HCT116 (cell line): ENCODE data around the gene ARNT2. TPM values are rescaled to one million over a fixed set of nuclear protein-coding genes. Genes with fewer than 3 reads are reported as not detected.

Experiments
- ATAC-seq: fragments of 200-7000 bp; cut with Tn5 transposase; 2 replicates; pipeline ENCODE4 v1.9.1; 2020; ENCODE audit warnings: mild to moderate bottlenecking, moderate library complexity
- BruUV-seq: library from RNA; stranded (reverse); fragments of 400-500 nt; replicated peaks from 2 replicates; lab custom pipeline; 2021; lab: Mats Ljungman, UMichigan
- CTCF ChIA-PET: fragments of 300-600 bp; sonication (Branson Sonifier 250); formaldehyde crosslinking; loops from one replicate; lab custom pipeline; 2021; ENCODE audit warnings: antibody characterized with exemption; lab: Charles Lee
- POLR2A ChIA-PET: fragments of 300-600, 350-600 bp; sonication (Branson Sonifier 250); formaldehyde crosslinking; loops from one replicate; lab custom pipeline; 2021; ENCODE audit warnings: antibody characterized with exemption; lab: Charles Lee
- RAD21 ChIA-PET, 2 experiments: fragments of 300-600 bp; sonication (Branson Sonifier 250); formaldehyde crosslinking; loops; one replicate each; lab custom pipeline; 2023; ENCODE audit warnings: low total read pairs in 2 of 2; ENCODE audit not compliant: uncharacterized antibody in 2 of 2, unreplicated experiment in 2 of 2, low non-redundant PET in 1 of 2; lab: Charles Lee
- DNase-seq: peaks from one replicate; pipeline ENCODE4 v3.0.0-alpha.2; 2010; ENCODE audit warnings: low read depth, low spot score
- H2AFZ ChIP-seq: fragments of 200-600 bp; shearing (Covaris generic), sonication (generic); 2 replicates; pipeline ENCODE4 v1.6.1; 2017; ENCODE audit warnings: low read depth, mixed run types, mixed read lengths, antibody characterized with exemption, low read length; ENCODE audit not compliant: poor library complexity, severe bottlenecking
- H3K27ac ChIP-seq: 2 replicates; pipeline ENCODE4 v1.5.1; 2012; ENCODE audit warnings: low read depth, low read length
- H3K27me3 ChIP-seq: fragments of 200-600 bp; sonication (generic); 2 replicates; pipeline ENCODE4 v1.6.1; 2016; ENCODE audit warnings: mixed run types, low read length, mixed read lengths; ENCODE audit not compliant: insufficient read depth
- H3K36me3 ChIP-seq, 2 experiments: fragments of 200-500 bp in 1 of 2; fragments of 200-600 bp in 1 of 2; sonication (Bioruptor generic) in 1 of 2; sonication (generic) in 1 of 2; 2 replicates each; pipeline versions ENCODE4 v1.5.1 to v1.6.1; 2014 to 2016; ENCODE audit warnings: low read length in 2 of 2, inconsistent platforms in 1 of 2, mixed read lengths in 1 of 2, mixed run types in 1 of 2; ENCODE audit not compliant: insufficient read depth in 2 of 2, control insufficient read depth in 1 of 2
- H3K4me1 ChIP-seq, 2 experiments: fragments of 200-600 bp in 1 of 2; sonication (generic) in 1 of 2; 2 replicates each; pipeline versions ENCODE4 v1.5.1 to v1.6.1; 2012 to 2017; ENCODE audit warnings: low read length in 2 of 2, inconsistent platforms in 1 of 2, mild to moderate bottlenecking in 1 of 2, mixed read lengths in 1 of 2, mixed run types in 1 of 2, moderate library complexity in 1 of 2; ENCODE audit not compliant: insufficient read depth in 2 of 2, control insufficient read depth in 1 of 2
- H3K4me2 ChIP-seq: fragments of 200-600 bp; sonication (generic); 2 replicates; pipeline ENCODE4 v1.6.1; 2017; ENCODE audit warnings: mixed run types, low read length, mixed read lengths
- H3K4me3 ChIP-seq, 2 experiments: fragments of 200-600 bp in 1 of 2; sonication (generic) in 1 of 2; replicated peaks in 1 of 2; 2 replicates each; pipeline ENCODE4 v1.5.1; 2011 to 2016; ENCODE audit warnings: low read length in 2 of 2, control low read depth in 1 of 2, low read depth in 1 of 2, mild to moderate bottlenecking in 1 of 2, mixed read lengths in 1 of 2, mixed run types in 1 of 2
- H3K79me2 ChIP-seq: fragments of 200-600 bp; sonication (generic); 2 replicates; pipeline ENCODE4 v1.6.1; 2017; ENCODE audit warnings: mild to moderate bottlenecking, mixed run types, low read length, moderate library complexity, mixed read lengths; ENCODE audit not compliant: insufficient read depth
- H3K9ac ChIP-seq: fragments of 200-600 bp; sonication (generic); 2 replicates; pipeline ENCODE4 v1.6.1; 2016; ENCODE audit warnings: low read length, mixed read lengths
- H3K9me2 ChIP-seq: fragments of 200-600 bp; sonication (generic), shearing (Covaris generic); 2 replicates; pipeline ENCODE4 v1.6.1; 2017; ENCODE audit warnings: mixed run types, mild to moderate bottlenecking, moderate library complexity; ENCODE audit not compliant: insufficient read depth
- H3K9me3 ChIP-seq, 2 experiments: fragments of 200-500 bp in 1 of 2; fragments of 200-600 bp in 1 of 2; sonication (Bioruptor generic) in 1 of 2; sonication (generic) in 1 of 2; 2 replicates each; pipeline ENCODE4 v1.6.1; 2014 to 2017; ENCODE audit warnings: low read length in 2 of 2, mixed read lengths in 2 of 2, inconsistent platforms in 1 of 2, low read depth in 1 of 2, mild to moderate bottlenecking in 1 of 2, mixed run types in 1 of 2, moderate library complexity in 1 of 2; ENCODE audit not compliant: control insufficient read depth in 1 of 2, insufficient read depth in 1 of 2
- H4K20me1 ChIP-seq: fragments of 200-600 bp; sonication (generic), shearing (Covaris generic); 2 replicates; pipeline ENCODE4 v1.6.1; 2017; ENCODE audit warnings: mixed run types, mild to moderate bottlenecking, moderate library complexity; ENCODE audit not compliant: insufficient read depth
- ATF3 ChIP-seq: IDR thresholded peaks from 2 replicates; pipeline ENCODE4 v1.6.1; 2012
- EGR1 ChIP-seq: IDR thresholded peaks from 2 replicates; pipeline ENCODE4 v1.6.1; 2012; ENCODE audit warnings: low read depth
- FOSL1 ChIP-seq: IDR thresholded peaks from 2 replicates; pipeline ENCODE4 v1.6.1; 2012; ENCODE audit warnings: low read depth
- RAD21 ChIP-seq: IDR thresholded peaks from 2 replicates; pipeline ENCODE4 v1.6.1; 2012; ENCODE audit warnings: low read depth, mild to moderate bottlenecking
- SRF ChIP-seq: IDR thresholded peaks from 2 replicates; pipeline ENCODE4 v1.6.1; 2012; ENCODE audit warnings: low read depth
- YY1 ChIP-seq: IDR thresholded peaks from 2 replicates; pipeline ENCODE4 v1.6.1; 2011; ENCODE audit warnings: low read length, low read depth, moderate library complexity, mild to moderate bottlenecking; ENCODE audit not compliant: insufficient replicate concordance; ENCODE audit errors: extremely low read depth
- ZBTB33 ChIP-seq: IDR thresholded peaks from 2 replicates; pipeline ENCODE4 v1.6.1; 2011; ENCODE audit warnings: mild to moderate bottlenecking, low read length, moderate library complexity; ENCODE audit not compliant: insufficient replicate concordance; ENCODE audit errors: extremely low read depth
- ZFX ChIP-seq: fragments of 450-650 bp; IDR thresholded peaks from 2 replicates; pipeline ENCODE4 v1.6.1; 2017
- intact Hi-C: fragments of 100-400 bp; cut with micrococcal nuclease; formaldehyde crosslinking; loops from 2 replicates; pipeline ENCODE4 v1.10.0; 2022
- total RNA-seq: library from RNA; stranded (reverse); gene quantifications from one replicate; pipeline ENCODE4 v1.2.1, GENCODE V29; 2021; ENCODE audit not compliant: unreplicated experiment

The ARNT2 gene
- total RNA-seq, 1 experiment from 2014 or later = 3.0 TPM

GRCh38 chr15:80643431-80643951 lies 239.3 kb downstream of the ARNT2 start:
- intact Hi-C loops = no loop called here
- H3K9me3 ChIP-seq = peaks cover 0 to 8% of the 10 kb centered on the region in 2 experiments; a peak in 2 of 4 replicates
- no peak overlapping the region for H3K4me3 ChIP-seq
- no peak overlapping the region for H3K27ac ChIP-seq
- BruUV-seq = no TSS peak
- DNase-seq (no peak), ATAC-seq (no peak)
- no peaks in the 10 kb centered on the region for H4K20me1 ChIP-seq
- H3K27me3 ChIP-seq = no peaks in the 10 kb centered on the region
- H3K9me2 ChIP-seq = no peaks in the 10 kb centered on the region
- no peak overlapping the region for H2AFZ ChIP-seq
- H3K79me2 ChIP-seq = no peaks in the 10 kb centered on the region
- no peak for TF ChIP-seq FOSL1
- TF ChIP-seq ZFX = no peak
- no peak for TF ChIP-seq EGR1
- TF ChIP-seq ATF3 = no peak
- TF ChIP-seq RAD21 = no peak
- no peak for TF ChIP-seq SRF
- TF ChIP-seq ZBTB33 = no peak
- no peak for TF ChIP-seq YY1
- no peaks in the 10 kb centered on the region for H3K36me3 ChIP-seq
- no peak overlapping the region for H3K4me2 ChIP-seq
- ChIA-PET POLR2A (no interaction called here), CTCF (no interaction called here), RAD21 (no interaction called here)
- H3K4me1 ChIP-seq = no peaks in the 10 kb centered on the region
- H3K9ac ChIP-seq = no peak overlapping the region
